GM12891 (cell line): ENCODE results near the gene CLIC1. TPM values are rescaled to one million over a fixed set of nuclear protein-coding genes. Genes with fewer than 3 reads are reported as not detected.

Experiments used
- DNase-seq: peaks from one replicate; pipeline ENCODE4 v3.0.0; 2011; ENCODE audit warnings: low spot score; ENCODE audit not compliant: insufficient read length
- FAIRE-seq: peaks from 2 replicates; lab custom pipeline; 2011; peaks lifted over from hg19 to GRCh38; lab: Jason Lieb, UNC
- PAX5 ChIP-seq: IDR thresholded peaks from 2 replicates; pipeline ENCODE4 v1.6.1; 2011; ENCODE audit warnings: low read length, moderate library complexity, mild to moderate bottlenecking; ENCODE audit not compliant: insufficient read depth, severe bottlenecking
- POLR2A ChIP-seq: IDR thresholded peaks from 2 replicates; pipeline ENCODE4 v1.6.1; 2011; ENCODE audit warnings: low read depth, low read length, control low read depth
- POLR2AphosphoS5 ChIP-seq: IDR thresholded peaks from 2 replicates; pipeline ENCODE4 v1.6.1; 2011; ENCODE audit warnings: low read depth, low read length, control low read depth
- POU2F2 ChIP-seq: IDR thresholded peaks from 2 replicates; pipeline ENCODE4 v1.6.1; 2011; ENCODE audit warnings: low read depth, mild to moderate bottlenecking, control low read depth, low read length, moderate library complexity
- SPI1 ChIP-seq: IDR thresholded peaks from 2 replicates; pipeline ENCODE4 v1.6.1; 2011; ENCODE audit warnings: low read depth, low read length, control low read depth
- TAF1 ChIP-seq: IDR thresholded peaks from 2 replicates; pipeline ENCODE4 v1.6.1; 2011; ENCODE audit warnings: low read depth, low read length, control low read depth
- polyA plus RNA-seq: library from polyadenylated mRNA; unstranded; fragments of >200 nt; gene quantifications from one replicate; pipeline ENCODE4 v1.2.1, GENCODE V29; 2012; ENCODE audit warnings: low read depth, missing spikeins, inconsistent platforms; ENCODE audit not compliant: missing spikeins

CLIC1 gene
- 376 TPM for polyA plus RNA-seq

DNA sequence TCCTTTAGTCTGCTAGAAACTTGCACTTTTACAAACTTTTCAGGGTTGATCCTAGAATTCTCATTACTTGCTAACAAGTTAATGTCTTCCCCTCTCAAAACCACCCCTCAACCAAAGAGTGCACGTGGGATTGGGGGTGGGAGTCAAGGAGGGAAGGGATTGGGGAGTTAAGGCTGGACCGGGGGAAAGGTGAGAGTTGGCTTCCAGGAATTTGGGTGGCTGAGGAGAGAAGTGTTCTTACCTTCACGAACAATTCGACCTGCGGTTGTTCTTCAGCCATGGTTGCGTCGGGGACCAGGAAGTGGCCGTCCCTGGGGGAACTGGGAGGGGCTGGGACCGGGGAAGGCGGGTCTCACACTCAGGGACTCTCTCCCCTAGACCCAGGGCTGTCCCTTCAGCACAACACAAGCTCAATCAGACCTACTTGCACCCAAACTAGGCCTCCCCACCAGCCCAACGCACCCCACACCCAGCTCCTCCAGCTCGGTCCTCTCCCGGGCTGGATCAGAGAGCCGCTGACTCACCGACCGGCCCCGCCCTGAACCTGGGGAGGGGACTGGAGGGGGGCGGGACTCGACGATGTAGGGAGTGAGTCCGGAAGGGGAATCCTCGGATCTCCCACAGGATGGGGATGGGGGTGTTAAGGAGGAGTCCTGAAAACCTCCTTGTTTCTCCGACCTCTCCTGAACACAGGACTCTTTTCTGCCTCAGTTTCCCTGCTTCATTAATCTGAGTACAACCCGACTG lies at the start of gene CLIC1:
Gene CLIC1 (minus strand): TSS at position 510 of the 747 bp plus-strand sequence. CDS start 230 bp downstream, at position 280.
- FAIRE-seq: peak; percentile 72
- peak; percentile 69 for DNase-seq
- TF ChIP-seq POU2F2 (0 out of 2 replicates have a peak, but pooled peaks have one; percentile 10), PAX5 (no peak), TAF1 (peak; percentile 76; the same call in 1 of the 2 replicates), SPI1 (peak; percentile 66), POLR2AphosphoS5 (peak; percentile 72), POLR2A (peak; percentile 90)

DNA sequence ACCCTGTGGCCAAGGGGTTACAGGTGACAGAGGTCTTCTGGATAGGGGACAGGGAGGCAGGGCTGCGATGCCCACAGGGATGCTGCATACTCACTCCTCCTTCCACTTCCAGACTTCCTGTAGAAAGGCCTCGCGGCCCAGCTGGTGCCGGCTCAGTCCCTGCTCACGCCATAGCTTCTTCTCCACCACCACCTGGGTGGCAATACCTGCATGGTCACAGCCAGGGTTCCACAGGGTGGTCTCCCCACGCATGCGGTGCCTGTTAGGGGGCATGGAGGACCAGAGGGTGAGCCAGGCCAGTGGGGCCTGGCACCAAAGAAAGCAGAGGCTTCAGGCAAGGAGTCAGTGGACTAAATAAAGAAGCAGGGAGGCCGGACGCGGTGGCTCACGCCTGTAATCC lies 49.1 kb upstream of the CLIC1 start:
- TF ChIP-seq PAX5: no peak
- no peak for TF ChIP-seq POLR2AphosphoS5
- TF ChIP-seq POU2F2: no peak
- no peak for TF ChIP-seq POLR2A
- no peak for TF ChIP-seq TAF1
- no peak for TF ChIP-seq SPI1
- DNase-seq: no peak
- FAIRE-seq: no peak

DNA sequence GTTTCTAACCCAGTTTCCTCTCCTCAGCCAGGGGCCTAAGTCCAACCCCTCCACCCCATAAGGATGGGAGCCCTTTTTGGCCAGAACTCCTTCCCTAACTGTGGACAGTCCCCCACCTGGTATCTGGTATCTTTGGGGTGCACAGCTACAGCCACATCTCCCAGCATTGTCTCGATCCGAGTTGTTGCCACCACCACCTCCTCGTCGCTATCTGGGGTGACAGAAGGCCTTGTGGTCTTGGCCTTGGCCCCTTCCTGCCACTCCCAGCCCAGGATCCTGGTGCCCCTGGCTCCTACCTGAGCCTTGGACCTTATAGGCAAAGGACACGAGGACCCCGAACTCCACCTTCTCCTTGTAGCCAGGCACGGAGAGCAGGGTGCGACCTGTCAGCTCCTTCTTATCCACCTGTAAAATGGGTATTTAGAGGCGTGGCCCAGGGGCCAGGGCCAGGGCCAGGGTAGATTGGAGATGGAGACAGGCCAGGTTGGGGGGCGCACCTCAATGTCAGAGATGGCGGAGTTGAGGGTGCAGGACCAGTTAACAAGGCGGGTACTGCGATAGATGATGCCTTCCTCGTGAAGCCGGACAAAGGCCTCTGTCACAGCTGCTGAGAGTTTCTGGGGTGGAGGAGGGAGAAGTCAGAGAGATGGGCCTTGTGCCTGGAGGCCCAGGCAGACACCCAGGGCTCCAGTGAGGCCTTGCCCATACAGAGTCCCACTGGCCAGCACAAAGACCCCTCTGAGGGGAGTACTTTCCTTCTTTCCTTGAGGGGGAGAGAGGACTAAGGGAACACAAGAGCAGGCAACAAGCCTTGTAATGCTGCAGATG lies 48.0 kb upstream of the CLIC1 start:
- FAIRE-seq (no peak), DNase-seq (no peak)
- 0 out of 2 replicates have a peak, but pooled peaks have one; percentile 11 for TF ChIP-seq POLR2A
- TF ChIP-seq PAX5: no peak
- TF ChIP-seq POLR2AphosphoS5: no peak

DNA sequence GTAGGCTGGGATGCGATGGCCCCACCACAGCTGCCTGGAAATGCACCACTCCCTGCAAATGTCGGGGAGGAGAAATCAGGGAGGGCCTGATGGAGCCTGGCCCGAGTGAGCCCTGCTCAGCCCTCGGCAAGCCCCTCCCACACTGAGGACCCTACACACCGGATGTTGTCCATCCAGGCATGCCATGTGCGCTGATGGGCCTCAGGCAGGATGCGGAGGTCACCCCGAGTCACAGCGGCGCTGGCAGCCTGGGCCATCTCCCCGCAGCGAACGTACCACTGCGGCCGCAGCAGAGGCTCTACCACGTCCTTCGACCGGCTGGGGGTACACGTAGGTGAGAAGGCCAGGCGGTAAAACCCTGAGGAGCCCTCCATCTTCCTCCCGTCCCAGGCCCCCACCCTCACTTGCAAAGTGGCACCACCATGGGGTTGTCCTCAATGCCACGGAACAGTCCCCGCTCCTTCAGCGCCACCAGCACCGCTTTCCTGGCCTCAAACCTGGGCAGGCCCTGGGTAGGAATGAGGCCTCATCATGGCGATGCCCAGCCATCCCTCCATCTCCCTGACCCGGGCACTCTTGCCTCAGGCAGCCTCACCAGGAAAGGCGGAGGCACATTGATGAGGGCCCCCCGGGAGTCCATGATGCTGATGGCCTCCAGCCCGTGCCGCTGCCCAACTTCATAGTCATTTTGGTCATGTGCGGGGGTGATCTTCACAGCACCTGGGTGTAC lies 46.0 kb upstream of the CLIC1 start:
- FAIRE-seq: no peak
- TF ChIP-seq SPI1: no peak
- TF ChIP-seq TAF1: no peak
- TF ChIP-seq POLR2AphosphoS5: no peak
- TF ChIP-seq POU2F2: no peak
- no peak for TF ChIP-seq POLR2A
- TF ChIP-seq PAX5: no peak
- DNase-seq: no peak

DNA sequence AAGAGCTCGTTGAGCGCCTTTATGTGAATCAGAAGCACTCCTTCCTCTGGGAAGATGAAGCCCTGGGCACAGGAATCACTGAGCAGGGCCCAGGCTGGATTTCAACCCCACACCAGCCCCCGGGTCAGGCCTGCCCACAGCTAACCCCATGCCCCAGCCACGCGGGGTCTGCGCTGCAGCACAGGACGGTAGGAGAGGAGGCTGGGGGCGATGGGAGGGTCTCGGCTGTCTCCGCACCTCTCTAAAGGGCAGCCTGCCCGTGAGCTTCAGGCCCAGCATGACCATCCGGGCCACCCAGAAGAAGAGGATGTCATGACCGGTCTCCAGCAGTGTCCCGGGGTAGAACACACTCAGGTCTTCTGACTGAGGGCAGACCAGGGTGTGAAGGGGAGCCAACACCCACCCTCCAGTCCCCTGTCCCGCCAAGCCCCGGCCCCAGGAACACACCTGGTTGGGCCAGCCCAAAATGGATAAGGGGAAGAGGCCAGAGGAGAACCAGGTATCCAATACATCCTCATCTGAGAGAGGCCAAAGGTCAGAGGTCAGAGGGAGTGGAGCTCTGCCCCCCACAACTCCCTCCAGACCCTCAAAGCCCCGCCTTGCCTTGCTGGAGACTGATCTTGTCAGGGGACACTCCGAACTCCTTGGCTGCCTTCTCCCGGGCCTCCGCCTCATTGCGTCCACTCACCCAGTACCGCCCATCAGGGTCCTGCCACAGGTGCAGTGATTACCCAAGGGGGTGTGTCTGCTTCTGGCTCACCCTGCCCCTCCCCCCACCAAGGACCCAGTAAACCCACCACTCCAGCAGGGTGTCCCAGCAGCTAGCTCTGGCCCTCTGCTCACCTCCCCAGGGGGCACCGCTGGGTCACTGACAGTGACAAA lies 45.2 kb upstream of the CLIC1 start:
- DNase-seq (no peak), FAIRE-seq (no peak)
- TF ChIP-seq POLR2A: no peak
- no peak for TF ChIP-seq POU2F2

DNA sequence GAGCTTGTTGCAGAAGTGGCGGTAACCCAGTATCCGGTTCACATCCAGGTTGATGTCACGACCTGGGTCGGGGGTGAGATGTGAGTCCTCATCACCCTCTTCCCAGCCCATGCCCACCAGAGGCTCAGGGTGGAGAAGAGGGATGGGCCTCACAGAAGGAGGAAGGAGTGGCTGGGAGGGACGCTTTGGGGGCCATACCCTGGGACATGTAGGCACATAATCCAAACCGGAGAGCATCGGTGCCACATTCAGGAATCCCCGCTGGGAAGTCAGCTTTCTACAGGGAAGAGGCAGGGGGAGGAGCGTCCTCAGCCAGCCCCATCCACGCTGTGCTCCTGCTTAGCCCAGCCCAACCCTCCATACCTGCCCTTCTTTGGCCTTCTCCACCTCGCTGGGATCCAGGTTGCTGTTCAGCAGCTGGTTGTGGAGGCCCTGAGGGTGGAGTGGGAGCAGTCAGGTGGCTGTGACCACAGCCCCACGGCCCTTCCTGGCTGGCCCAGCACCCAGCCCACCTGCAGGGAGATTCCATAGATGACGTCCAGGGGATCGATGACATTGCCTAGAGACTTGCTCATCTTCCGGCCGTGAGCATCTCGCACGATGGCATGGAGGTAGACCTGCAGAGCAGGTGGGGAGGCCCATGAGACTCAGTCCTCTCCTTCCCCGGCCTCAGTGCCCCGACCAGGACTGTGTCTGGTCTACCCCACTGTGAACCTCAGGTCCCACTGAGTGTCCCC lies 44.3 kb upstream of the CLIC1 start:
- TF ChIP-seq SPI1 (no peak), POLR2A (no peak), POLR2AphosphoS5 (no peak), PAX5 (no peak), TAF1 (no peak), POU2F2 (no peak)
- FAIRE-seq (no peak), DNase-seq (no peak)

DNA sequence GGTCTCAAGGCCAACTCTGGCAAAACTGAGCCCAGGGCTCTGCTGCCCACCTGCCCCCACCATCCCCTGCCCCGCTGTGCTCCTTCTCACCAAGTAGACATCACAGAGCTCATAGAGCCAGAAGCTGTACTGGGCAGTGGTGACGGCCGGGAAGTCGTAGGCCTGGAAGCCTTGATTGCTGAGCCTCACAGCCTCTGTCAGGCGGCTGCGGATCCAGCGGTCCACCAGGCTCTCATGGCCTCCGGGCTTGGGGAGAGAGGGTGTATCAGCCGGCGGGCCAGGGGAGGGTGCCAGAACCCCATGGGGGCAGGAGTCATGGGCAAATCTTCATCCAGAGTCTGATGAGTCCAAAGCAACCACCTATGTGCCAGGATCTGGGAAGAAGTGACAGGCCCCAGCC lies 43.6 kb upstream of the CLIC1 start:
- DNase-seq (no peak), FAIRE-seq (no peak)
- TF ChIP-seq SPI1 (no peak), POLR2A (no peak), POU2F2 (no peak), PAX5 (no peak), TAF1 (no peak), POLR2AphosphoS5 (no peak)
